NCI-H2196 (cell line): ENCODE measurements around the gene ARSI.

Experiments used
- DNase-seq: peaks from one replicate; lab custom pipeline; 2025; ENCODE audit not compliant: unreplicated experiment; lab: John Stamatoyannopoulos, UW

ARSI gene

GRCh38 chr5:150302301-150303069, at the start of gene ARSI:
TSS of gene ARSI (minus strand) at chr5:150302905. CDS start at chr5:150302373, 532 bp downstream.
- DNase-seq, result no peak

GRCh38 chr5:150350524-150351344, 48.0 kb upstream of the ARSI start:
- peak; percentile 62 for DNase-seq

DNA sequence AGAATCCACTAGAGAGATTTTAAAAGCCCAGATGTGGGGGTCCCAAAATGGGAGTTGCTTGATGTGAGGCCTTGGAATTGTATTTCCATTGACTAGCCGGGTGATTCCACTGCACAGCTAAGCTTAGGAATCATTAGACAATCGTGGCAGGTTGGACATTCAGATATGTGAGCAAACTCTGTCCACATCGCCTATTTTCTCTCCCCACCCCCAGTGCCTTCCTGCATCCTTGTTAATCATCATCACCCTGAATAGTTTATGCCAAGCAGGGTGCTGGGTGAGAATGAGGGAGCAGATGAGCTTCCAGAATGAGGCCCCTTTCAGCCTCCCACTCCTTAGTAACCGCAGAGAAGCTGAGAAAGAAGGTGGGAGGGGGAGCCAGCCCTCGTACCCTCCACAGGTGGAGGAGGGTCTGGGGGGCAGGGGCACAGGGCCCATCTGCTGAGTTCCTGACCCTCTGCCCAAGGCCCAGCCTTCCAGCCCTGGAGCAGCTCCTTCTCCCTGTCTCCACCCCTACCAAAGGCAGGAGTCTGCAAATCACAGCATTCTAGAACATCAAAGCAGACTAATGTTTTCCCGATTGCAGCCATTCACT, 47.1 kb upstream of the ARSI start:
- no peak for DNase-seq

- DNase-seq, result no peak
Observed at GRCh38 chr5:150347451-150347850, 44.7 kb upstream of the ARSI start.

- no peak for DNase-seq
Observed at GRCh38 chr5:150347003-150347402, 44.3 kb upstream of the ARSI start.

DNA sequence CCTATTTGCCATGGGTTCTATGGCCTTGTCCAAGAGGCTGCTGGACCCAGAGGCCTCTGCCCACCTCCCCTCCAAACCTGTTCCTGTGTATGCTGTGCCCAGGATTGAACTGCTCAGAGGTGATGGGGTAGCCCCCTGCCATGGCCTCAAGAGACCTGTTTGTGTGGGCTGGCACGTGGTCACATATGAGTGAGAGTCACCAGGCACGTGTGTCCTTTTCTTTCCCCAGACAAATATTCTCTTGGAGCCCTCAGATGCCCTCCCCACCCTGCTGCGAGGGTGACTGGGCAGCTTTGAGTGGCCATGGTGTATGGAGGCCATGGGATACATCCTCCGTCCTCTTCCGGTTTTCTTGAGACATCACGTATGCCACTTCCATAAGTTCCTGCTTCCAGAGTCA, 43.9 kb upstream of the ARSI start:
- no peak for DNase-seq

DNA sequence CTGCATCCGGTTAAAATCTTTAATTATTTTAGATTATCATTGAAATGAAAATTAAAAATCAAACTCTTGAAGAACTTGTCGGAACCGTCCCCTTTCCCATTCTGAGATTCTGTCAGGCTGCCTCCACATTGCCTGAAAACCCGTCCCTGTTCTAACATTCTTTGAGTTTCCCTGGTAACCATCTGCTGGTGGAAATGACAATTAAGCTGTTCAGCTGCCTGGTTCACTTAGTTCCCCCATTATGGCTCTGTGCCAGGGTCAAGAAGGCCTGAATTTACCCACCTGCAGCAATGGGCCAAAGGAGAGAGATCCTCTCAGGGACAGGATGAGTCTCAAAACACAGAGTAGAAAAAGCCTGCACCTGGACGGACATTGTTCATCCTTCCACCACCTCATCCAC, 43.0 kb upstream of the ARSI start:
- DNase-seq, result no peak

GRCh38 chr5:150343994-150344631, 41.4 kb upstream of the ARSI start:
- DNase-seq, result no peak

DNA sequence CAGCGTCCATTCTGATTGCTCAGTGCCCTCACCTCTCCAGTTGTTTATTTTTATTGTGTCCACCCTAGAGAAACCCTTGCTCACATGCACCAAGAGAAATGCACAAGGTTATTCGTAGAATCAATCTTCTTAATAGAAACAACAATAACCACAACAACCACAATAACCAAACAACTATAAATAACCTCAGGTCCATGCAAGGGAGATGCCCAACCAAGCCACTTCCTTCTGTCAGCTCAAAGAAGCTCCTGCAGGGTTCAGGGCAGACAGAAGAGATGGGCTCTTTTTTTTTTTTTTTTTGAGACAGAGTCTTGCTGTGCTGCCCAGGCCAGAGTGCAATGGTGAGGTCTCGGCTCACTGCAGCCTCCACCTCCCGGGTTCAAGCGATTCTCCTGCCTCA, 39.9 kb upstream of the ARSI start:
- no peak for DNase-seq

DNA sequence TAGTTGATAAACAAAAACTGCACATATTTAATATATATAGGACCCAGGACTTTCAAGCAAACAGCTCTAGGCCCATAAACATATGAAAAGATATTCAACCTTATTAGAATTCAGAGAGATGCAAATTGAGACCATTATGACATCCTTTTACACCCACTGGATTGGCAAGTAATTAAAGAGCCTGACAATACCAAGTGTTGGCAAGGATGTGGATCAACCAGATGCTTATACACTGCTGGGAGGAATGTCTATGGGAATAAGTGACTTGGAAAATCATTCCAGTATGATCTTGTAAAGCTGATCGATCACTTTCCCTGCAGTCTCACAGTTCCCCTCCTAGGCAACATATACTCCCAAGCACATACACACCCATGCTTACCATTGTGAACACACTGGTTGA, 39.3 kb upstream of the ARSI start:
- no peak for DNase-seq

- no peak for DNase-seq
Observed at GRCh38 chr5:150341331-150341730, 38.6 kb upstream of the ARSI start.

DNA sequence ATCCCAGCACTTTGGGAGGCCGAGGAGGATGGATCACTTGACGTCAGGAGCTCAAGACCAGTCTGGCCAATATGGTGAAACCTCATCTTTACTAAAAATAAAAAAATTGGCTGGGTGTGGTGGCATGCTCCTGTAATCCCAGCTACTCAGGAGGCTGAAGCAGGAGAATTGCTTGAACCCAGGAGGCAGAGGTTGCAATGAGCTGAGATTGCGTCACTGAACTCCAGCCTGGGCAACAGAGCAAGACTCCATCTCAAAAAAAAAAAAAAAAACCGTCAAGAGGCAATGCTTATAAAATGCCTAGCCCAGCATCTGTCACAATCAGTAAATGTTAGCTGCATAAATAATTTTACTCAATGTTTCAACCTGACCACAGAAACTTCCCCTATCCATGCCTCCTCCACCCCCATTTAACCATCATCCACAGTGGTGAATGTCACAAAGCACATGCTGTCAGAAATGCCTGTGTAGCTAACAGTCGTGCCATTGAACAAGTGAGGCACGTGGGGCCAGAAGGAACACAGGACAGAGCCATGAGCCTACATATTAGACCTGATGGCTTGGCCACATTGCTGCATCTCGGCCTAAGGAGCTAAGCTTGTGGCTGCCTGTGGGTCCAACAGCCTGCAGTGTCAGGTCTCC, 38.0 kb upstream of the ARSI start:
- no peak for DNase-seq

GRCh38 chr5:150339841-150340240, 37.1 kb upstream of the ARSI start:
- no peak for DNase-seq

GRCh38 chr5:150339165-150339564, 36.5 kb upstream of the ARSI start:
- DNase-seq, result no peak

GRCh38 chr5:150338546-150338945, 35.8 kb upstream of the ARSI start:
- DNase-seq, result no peak

DNA sequence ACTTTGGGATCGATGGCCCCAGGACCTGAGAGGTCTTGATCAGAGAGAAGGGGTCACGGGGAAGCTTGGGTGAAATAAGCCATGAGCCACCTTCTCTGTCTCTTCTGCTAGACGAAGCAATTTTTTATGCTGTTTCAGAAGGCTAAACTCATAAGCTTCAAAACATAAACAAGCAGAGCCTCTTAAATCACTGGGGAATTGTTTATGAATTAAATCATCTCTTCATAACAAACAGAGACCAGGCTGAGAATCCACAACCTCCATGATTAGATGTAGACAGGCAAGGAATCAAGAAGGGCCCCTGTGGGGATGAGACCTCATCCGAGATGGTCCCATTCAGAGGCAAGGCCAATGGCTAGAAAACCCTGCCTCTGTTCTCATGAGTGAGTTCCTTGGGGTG, 33.1 kb upstream of the ARSI start:
- no peak for DNase-seq

DNA sequence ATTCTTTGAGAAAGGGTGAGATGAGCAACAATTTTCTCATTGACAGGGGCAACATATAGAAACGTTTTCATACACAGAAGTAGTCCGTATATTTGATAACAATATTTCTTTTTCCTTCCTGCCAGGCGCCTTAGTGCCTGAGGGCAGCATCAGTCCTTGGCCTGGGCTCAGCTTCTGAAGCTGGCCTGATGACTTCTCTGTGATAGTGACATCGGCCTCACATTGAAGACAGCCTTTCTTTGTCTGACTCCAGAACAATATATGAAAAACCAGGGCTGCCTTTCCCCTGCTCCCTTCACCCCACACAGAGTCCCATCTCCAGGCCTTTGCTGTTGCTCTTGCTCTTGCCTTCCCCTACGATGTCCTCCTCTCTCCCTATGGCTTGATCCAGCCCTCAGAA, 30.7 kb upstream of the ARSI start:
- no peak for DNase-seq

DNA sequence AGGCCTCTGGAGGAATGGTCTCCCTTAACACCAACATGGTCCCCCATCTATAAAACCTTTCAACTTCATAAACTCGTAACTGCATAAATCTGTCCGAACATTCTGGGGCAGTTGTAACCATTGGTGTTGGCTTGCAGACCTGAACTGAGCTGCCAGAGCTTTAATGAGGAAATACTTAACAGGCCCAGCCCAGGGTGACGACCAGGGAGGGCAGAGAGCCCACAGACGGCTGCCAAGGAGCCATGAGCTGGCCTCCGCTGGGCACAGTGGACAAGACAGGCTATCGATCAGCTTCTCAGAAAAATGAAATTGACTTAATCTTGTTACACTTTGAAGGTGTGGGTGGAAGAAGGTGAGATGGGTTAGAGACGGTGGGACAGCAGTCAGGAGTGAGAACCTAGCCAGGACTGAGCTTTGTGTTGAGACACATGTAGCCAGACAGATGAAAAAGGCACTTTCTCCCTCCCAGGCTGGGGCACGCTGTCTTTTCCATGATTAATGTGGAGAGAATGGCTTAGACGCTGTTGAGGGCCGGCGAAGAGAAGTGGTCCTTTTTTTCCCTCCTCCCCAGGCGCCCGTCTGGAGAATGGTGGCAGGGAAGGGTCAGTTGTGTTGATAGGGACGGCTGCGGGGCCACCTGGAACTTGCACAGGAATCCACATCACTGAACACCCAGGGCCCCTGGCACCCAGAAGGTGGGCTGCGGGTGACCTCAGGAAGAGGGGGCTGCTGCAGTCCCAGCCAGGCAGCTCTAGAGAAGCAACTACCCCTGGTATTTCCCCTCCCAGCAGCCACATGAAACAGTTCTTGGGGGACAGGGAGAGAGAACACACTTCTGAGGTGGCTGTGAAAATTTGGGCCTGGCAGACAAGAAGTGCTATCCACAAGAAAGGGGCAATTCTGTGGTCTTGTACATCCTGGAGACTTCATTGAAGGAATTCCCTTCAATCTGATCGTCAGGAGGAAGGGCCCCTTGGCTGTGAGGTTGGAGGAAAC, 27.5 kb upstream of the ARSI start:
- no peak for DNase-seq

GRCh38 chr5:150329038-150329437, 26.3 kb upstream of the ARSI start:
- DNase-seq, result no peak

DNA sequence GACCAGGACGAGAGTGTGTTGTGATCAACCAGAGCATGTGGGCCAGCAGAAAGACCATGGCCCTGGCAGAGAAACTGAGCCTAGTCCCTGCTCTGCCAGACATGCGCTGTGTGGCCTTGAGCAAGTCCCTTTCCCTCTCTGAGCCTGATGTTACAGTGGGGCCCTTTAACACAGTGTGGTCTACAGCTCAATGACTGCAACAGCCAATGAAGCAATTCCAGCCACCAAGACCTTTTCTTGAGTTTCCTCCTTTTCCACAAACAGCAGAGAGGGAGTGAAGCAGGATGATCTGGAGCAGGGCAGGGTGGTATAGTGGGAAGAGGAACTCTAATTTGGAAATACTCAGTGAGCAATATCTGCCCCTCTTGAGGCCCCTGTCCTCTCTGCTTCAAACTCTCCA, 25.8 kb upstream of the ARSI start:
- DNase-seq, result no peak
